BLaER1 (cell line): Measurements from ENCODE around the gene BBOX1.

Source experiments
- H3K27ac ChIP-seq: shearing (Covaris generic); formaldehyde crosslinking; 2 replicates; pipeline ENCODE4 v1.8.1; 2022
- H3K27me3 ChIP-seq: shearing (Covaris generic); formaldehyde crosslinking; 2 replicates; pipeline ENCODE4 v1.8.1; 2022
- H3K36me3 ChIP-seq: shearing (Covaris generic); formaldehyde crosslinking; 2 replicates; pipeline ENCODE4 v1.8.1; 2022
- H3K4me1 ChIP-seq: shearing (Covaris generic); formaldehyde crosslinking; 2 replicates; pipeline ENCODE4 v1.8.1; 2022
- H3K4me2 ChIP-seq: shearing (Covaris generic); formaldehyde crosslinking; 2 replicates; pipeline ENCODE4 v1.8.1; 2022
- H3K4me3 ChIP-seq: shearing (Covaris generic); formaldehyde crosslinking; 2 replicates; pipeline ENCODE4 v1.8.1; 2022
- H3K9ac ChIP-seq: shearing (Covaris generic); formaldehyde crosslinking; 2 replicates; pipeline ENCODE4 v1.8.1; 2022
- H3K9me3 ChIP-seq: shearing (Covaris generic); formaldehyde crosslinking; 2 replicates; pipeline ENCODE4 v1.8.1; 2022
- H4K20me1 ChIP-seq: shearing (Covaris generic); formaldehyde crosslinking; 2 replicates; pipeline ENCODE4 v1.8.1; 2022
- Cebpa-rat ChIP-seq: shearing (Covaris generic); IDR thresholded peaks from 2 replicates; pipeline ENCODE4 v1.8.1; 2022

Gene BBOX1

GRCh38 chr11:27141576-27141975 is 101.0 kb downstream of the BBOX1 start:
- Histone ChIP-seq H3K4me2 (no peak overlapping the region), H3K4me3 (no peak overlapping the region), H3K9me3 (peaks cover 21% of the 10 kb centered on the region), H4K20me1 (no peaks in the 10 kb centered on the region), H3K4me1 (no peaks in the 10 kb centered on the region), H3K27ac (no peak overlapping the region), H3K27me3 (no peaks in the 10 kb centered on the region), H3K9ac (no peak overlapping the region), H3K36me3 (no peaks in the 10 kb centered on the region)
- no peak for TF ChIP-seq Cebpa-rat

GRCh38 chr11:27147916-27148315 is 107.3 kb downstream of the BBOX1 start:
- H3K4me2 ChIP-seq, result no peak overlapping the region
- peaks cover under 1% of the 10 kb centered on the region; the same call in 1 of the 2 replicates for H3K9me3 ChIP-seq
- H4K20me1 ChIP-seq, result no peaks in the 10 kb centered on the region
- no peak overlapping the region for H3K9ac ChIP-seq
- no peaks in the 10 kb centered on the region for H3K36me3 ChIP-seq
- no peaks in the 10 kb centered on the region for H3K4me1 ChIP-seq
- TF ChIP-seq Cebpa-rat, result no peak
- H3K27ac ChIP-seq, result no peak overlapping the region
- H3K4me3 ChIP-seq, result no peak overlapping the region
- no peaks in the 10 kb centered on the region for H3K27me3 ChIP-seq

GRCh38 chr11:27148506-27148905 is 107.9 kb downstream of the BBOX1 start:
- no peaks in the 10 kb centered on the region for H3K36me3 ChIP-seq
- no peaks in the 10 kb centered on the region for H3K4me1 ChIP-seq
- H4K20me1 ChIP-seq, result no peaks in the 10 kb centered on the region
- no peaks in the 10 kb centered on the region for H3K27me3 ChIP-seq
- no peak overlapping the region for H3K4me3 ChIP-seq
- H3K4me2 ChIP-seq, result no peak overlapping the region
- no peak for TF ChIP-seq Cebpa-rat
- no peak overlapping the region for H3K27ac ChIP-seq
- H3K9me3 ChIP-seq, result no peaks in the 10 kb centered on the region
- no peak overlapping the region for H3K9ac ChIP-seq

- H4K20me1 ChIP-seq, result no peaks in the 10 kb centered on the region
- H3K27ac ChIP-seq, result no peak overlapping the region
- no peaks in the 10 kb centered on the region for H3K27me3 ChIP-seq
- no peaks in the 10 kb centered on the region for H3K36me3 ChIP-seq
- no peak overlapping the region for H3K9ac ChIP-seq
- H3K9me3 ChIP-seq, result no peaks in the 10 kb centered on the region
- no peak for TF ChIP-seq Cebpa-rat
- H3K4me1 ChIP-seq, result no peaks in the 10 kb centered on the region
- H3K4me3 ChIP-seq, result no peak overlapping the region
- H3K4me2 ChIP-seq, result no peak overlapping the region
These were observed 109.5 kb downstream of the BBOX1 start for GRCh38 chr11:27150098-27150497.

DNA sequence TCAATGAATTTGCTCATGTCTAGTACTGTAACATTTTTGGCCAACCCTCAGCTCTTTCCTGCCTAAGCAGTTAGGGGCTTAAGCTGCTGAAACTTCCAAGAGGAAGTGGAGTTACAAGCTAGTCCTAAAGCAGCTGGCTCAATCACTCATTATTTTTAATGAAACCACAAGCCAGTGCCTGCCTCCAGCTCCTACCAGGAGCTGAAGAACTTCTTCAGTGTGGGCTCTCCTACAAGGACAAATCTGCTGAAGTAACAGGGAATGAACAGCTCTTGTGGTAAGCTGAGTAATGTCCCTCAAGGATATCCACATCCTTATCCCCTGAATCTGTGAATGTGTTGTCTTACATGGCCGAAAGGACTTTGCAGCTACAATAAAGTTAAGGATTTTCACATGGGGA is 112.5 kb downstream of the BBOX1 start:
- Histone ChIP-seq H3K27me3 (no peaks in the 10 kb centered on the region), H3K4me1 (no peaks in the 10 kb centered on the region), H3K4me2 (no peak overlapping the region), H3K36me3 (no peaks in the 10 kb centered on the region), H3K4me3 (no peak overlapping the region), H3K9me3 (no peaks in the 10 kb centered on the region), H3K9ac (no peak overlapping the region), H3K27ac (no peak overlapping the region), H4K20me1 (no peaks in the 10 kb centered on the region)
- no peak for TF ChIP-seq Cebpa-rat

- no peak overlapping the region; the same call in 1 of the 2 replicates for H3K4me2 ChIP-seq
- TF ChIP-seq Cebpa-rat, result no peak
- H3K4me1 ChIP-seq, result no peaks in the 10 kb centered on the region
- no peak overlapping the region for H3K4me3 ChIP-seq
- H4K20me1 ChIP-seq, result no peaks in the 10 kb centered on the region
- no peaks in the 10 kb centered on the region for H3K27me3 ChIP-seq
- no peak overlapping the region for H3K9ac ChIP-seq
- H3K9me3 ChIP-seq, result no peaks in the 10 kb centered on the region
- H3K36me3 ChIP-seq, result no peaks in the 10 kb centered on the region
- H3K27ac ChIP-seq, result no peak overlapping the region
These were observed 118.1 kb downstream of the BBOX1 start for GRCh38 chr11:27158456-27159334.

- Histone ChIP-seq H3K27ac (no peak overlapping the region), H3K9me3 (no peaks in the 10 kb centered on the region), H4K20me1 (no peaks in the 10 kb centered on the region), H3K4me2 (no peak overlapping the region), H3K4me3 (no peak overlapping the region), H3K36me3 (no peaks in the 10 kb centered on the region), H3K27me3 (no peaks in the 10 kb centered on the region), H3K9ac (no peak overlapping the region), H3K4me1 (no peaks in the 10 kb centered on the region)
- TF ChIP-seq Cebpa-rat, result no peak
These were observed 118.7 kb downstream of the BBOX1 start for GRCh38 chr11:27159335-27159679.

- Histone ChIP-seq H3K4me1 (no peaks in the 10 kb centered on the region), H3K36me3 (no peaks in the 10 kb centered on the region), H3K9ac (no peak overlapping the region), H3K27ac (no peak overlapping the region), H3K4me3 (no peak overlapping the region), H3K27me3 (no peaks in the 10 kb centered on the region), H4K20me1 (no peaks in the 10 kb centered on the region), H3K9me3 (no peaks in the 10 kb centered on the region), H3K4me2 (no peak overlapping the region)
- no peak for TF ChIP-seq Cebpa-rat
These were observed 120.5 kb downstream of the BBOX1 start for GRCh38 chr11:27161071-27161470.

- no peaks in the 10 kb centered on the region for H4K20me1 ChIP-seq
- H3K36me3 ChIP-seq, result no peaks in the 10 kb centered on the region
- no peak overlapping the region for H3K27ac ChIP-seq
- no peak for TF ChIP-seq Cebpa-rat
- H3K4me2 ChIP-seq, result no peak overlapping the region
- no peaks in the 10 kb centered on the region for H3K4me1 ChIP-seq
- H3K4me3 ChIP-seq, result no peak overlapping the region
- no peaks in the 10 kb centered on the region for H3K27me3 ChIP-seq
- no peaks in the 10 kb centered on the region for H3K9me3 ChIP-seq
- H3K9ac ChIP-seq, result no peak overlapping the region
These were observed 121.6 kb downstream of the BBOX1 start for GRCh38 chr11:27162237-27162636.

- no peaks in the 10 kb centered on the region for H4K20me1 ChIP-seq
- H3K27ac ChIP-seq, result no peak overlapping the region
- H3K4me1 ChIP-seq, result no peaks in the 10 kb centered on the region
- H3K9ac ChIP-seq, result no peak overlapping the region
- no peak overlapping the region for H3K4me3 ChIP-seq
- no peaks in the 10 kb centered on the region for H3K27me3 ChIP-seq
- no peak for TF ChIP-seq Cebpa-rat
- H3K9me3 ChIP-seq, result no peaks in the 10 kb centered on the region
- no peaks in the 10 kb centered on the region for H3K36me3 ChIP-seq
- no peak overlapping the region for H3K4me2 ChIP-seq
These were observed 125.5 kb downstream of the BBOX1 start for GRCh38 chr11:27166130-27166529.
